GM18507 (cell line): ENCODE measurements around the gene PTPN23.

Source experiments
- DNase-seq: peaks from one replicate; pipeline ENCODE4 v3.0.0; 2011; ENCODE audit warnings: low read depth; ENCODE audit not compliant: insufficient read length; ENCODE audit errors: extremely low spot score
- FAIRE-seq: peaks from 2 replicates; lab custom pipeline; 2011; peaks lifted over from hg19 to GRCh38; lab: Jason Lieb, UNC

The PTPN23 gene

DNA sequence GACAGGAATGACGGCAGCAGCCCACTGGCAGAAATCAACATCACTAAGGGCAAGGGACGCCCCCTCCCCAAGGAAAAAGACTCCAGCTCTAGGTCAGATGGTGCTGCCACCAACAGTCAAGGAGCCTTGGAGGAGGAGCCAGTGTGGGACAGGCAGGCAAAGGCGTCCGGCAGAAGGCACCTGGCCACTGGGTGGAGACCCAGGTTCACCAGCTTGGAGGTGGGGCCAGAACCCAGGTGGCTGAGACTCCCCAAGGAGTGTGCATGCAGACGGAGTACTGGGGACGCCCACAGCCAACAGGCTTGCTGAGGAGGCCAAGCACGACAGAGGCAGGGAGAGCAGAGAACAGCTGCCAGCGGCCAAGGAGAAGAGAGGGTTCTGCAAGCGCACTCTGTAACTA, 35.2 kb downstream of the PTPN23 start:
- FAIRE-seq (no peak), DNase-seq (no peak)

DNA sequence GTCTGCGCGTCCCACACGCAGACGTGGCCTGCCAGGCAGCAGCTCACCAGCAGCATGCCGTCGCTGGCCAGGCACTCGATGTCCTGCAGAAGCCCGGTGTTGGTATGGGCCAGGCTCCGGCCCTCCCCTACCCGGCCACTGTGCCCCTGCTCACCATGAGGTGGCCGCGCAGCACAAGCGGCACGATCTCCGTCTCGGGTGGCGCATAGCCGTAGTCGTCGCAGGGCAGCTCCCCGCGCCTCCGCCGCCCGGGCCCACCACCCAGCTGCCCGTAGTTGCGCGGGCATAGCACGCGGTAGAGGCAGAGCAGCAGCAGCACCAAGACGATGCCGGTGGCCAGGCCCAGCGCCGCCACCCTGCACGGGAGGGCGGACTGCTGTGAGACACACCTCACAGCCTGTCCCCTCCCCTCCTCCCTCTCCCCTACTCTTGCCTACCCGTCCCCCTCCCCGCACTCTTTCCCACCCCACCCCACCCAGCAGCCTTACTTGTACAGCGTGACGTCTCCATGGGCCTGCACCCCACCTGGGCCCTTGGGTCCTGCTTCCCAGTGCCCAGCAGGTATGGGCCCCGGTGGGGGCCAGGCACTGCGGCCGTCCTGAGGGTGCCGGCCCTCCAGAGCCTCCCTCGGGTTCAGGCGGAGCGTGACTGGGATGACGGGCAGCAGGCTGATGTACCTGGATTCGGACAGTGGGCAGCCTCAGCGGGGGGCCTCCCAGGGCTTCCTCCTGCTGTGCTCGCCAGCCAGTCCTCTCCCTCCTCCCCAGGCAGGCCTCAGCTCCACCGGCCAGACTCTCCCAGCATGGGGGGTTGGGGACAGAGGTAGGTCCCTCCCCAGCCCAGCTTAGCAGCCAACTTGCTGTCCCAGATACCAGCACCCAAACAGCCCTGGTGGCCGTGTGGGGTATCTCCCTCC, 37.6 kb downstream of the PTPN23 start:
- no peak for FAIRE-seq

GRCh38 chr3:47419083-47420043, 38.5 kb downstream of the PTPN23 start:
- no peak for FAIRE-seq
- DNase-seq, result no peak

More for the DNA sequence above, 37.6 kb downstream of the PTPN23 start:
- DNase-seq, result no peak

- FAIRE-seq (no peak), DNase-seq (no peak)
Observed at GRCh38 chr3:47420044-47420430, 39.2 kb downstream of the PTPN23 start.

- peak; percentile 84 for DNase-seq
- FAIRE-seq, result peak; percentile 97
Observed at GRCh38 chr3:47420511-47421484, 40.0 kb downstream of the PTPN23 start.

DNA sequence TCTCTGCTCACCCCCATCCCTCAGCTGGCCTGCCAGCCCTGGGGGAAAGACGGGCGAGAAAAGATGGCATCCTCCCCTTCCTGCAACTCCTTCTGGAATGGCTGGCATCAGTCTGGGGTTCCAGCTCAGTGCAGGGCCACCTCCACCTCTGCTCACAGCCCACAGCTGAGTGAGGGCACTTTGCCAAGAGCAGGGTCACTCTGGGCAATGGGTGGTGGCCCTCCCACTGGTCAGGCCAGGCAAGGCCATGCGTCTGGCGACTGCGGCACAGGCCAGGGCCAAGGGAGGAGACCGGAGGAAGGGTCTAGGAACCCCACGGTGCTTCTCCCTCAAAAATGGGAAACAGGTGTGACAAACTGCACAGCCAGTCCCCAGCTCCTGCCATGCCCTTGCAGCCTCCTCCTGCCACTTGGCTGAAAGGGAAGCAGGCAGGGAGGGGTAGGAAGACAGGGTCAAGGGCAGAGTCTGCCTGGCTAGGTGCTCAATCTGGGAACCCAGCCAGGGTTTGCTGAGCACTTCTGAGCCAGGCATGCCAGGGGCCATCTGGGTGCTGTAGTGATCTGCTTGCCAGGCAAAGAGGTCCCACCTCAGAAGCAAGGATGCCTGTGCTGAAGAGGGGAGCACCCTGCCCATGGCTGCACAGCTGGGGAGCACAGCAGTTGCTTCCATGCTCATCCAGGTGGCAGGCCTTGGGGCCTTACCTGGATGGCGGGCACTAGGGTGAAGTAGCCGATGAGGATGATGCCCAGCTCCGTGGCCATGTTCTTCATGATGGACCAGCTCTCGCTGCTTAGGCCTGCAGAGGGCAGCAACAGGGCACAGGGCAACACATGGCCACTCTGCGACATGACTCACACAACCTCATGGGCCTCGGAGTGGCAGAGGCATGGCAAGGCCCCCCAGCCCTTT, 41.2 kb downstream of the PTPN23 start:
- FAIRE-seq (no peak), DNase-seq (no peak)

GRCh38 chr3:47422743-47423142, 41.9 kb downstream of the PTPN23 start:
- FAIRE-seq, result no peak
- no peak for DNase-seq

- DNase-seq (no peak), FAIRE-seq (no peak)
Observed at GRCh38 chr3:47423548-47424145, 42.8 kb downstream of the PTPN23 start.

GRCh38 chr3:47424434-47425382, 43.9 kb downstream of the PTPN23 start:
- no peak for DNase-seq
- FAIRE-seq, result no peak

- no peak for FAIRE-seq
- no peak for DNase-seq
Observed at GRCh38 chr3:47425383-47425778, 44.6 kb downstream of the PTPN23 start.

GRCh38 chr3:47425959-47426358, 45.1 kb downstream of the PTPN23 start:
- FAIRE-seq (no peak), DNase-seq (no peak)

DNA sequence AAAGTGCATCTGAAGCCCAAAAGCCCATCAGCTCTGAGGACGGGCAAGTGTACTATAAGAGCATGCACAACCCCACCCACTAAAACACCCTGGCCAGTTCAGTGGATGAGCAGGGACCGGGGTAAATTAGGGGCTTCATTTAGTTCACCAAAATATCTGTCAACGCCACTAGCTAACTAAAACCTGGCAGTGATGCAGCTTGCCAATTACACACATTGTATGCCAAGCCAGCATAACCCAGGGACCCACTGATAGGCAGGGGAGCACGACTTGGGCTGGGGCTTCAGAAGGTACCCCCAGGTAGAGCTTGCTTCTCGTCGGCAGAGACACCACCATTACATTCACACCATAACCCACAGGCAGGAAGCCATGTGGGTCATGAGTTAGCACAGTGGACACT, 47.0 kb downstream of the PTPN23 start:
- FAIRE-seq, result no peak
- DNase-seq, result no peak

DNA sequence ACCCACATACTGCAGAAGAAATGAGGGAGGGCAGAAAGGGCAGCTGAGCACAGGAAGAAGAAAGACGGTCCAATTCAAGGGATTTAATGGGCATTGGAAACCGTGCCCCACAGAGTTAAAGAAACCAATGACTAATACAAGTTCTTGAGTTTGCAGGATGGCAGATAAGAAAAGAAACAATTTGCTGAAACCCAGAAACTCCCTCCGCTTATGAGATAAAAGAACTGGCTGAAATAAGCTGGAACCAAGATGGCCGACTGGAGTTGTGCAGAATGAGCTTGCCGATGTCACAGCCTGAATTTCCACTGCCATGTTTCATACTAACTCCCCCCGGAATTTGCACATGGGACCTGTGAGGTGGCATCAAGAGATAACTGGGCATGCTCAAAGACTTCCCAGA, 47.8 kb downstream of the PTPN23 start:
- no peak for FAIRE-seq
- DNase-seq, result no peak

- DNase-seq (no peak), FAIRE-seq (no peak)
Observed at GRCh38 chr3:47429476-47430270, 48.9 kb downstream of the PTPN23 start.

DNA sequence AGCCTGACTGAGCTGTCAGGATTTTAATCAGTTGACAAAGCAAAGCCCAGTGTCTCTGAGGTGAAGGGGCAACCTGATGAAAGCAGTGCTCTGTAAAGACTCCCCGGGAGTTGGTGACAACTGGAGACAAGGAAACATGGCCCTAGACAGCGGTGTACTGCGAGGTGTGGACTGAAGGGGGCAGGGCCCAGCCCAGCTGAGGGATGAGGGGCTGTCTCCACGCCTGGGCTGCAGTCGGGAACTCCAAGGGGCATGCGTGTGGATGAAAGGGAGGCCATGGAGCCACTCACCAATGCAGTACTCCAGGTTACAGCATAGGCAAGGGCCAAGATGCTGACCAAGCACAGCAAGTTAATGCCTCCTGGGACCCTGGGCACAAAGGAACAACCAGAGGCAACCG, 49.8 kb downstream of the PTPN23 start:
- no peak for DNase-seq
- FAIRE-seq, result no peak

GRCh38 chr3:47431225-47431624, 50.4 kb downstream of the PTPN23 start:
- FAIRE-seq (no peak), DNase-seq (no peak)
